Fibroblast of the aortic adventitia (primary cell): ENCODE measurements around the gene SHC4. TPM values are rescaled to one million over a fixed set of nuclear protein-coding genes. Genes with fewer than 3 reads are reported as not detected.
"Not testable (repeated sequence)": the region's sequence is repeated elsewhere in the genome, so short reads cannot be mapped to it uniquely, and the experiment has no call there.

Source experiments
- DNase-seq: peaks from one replicate; pipeline ENCODE4 v3.0.0-alpha.2; 2010; ENCODE audit warnings: low read depth
- H3K4me3 ChIP-seq: 2 replicates; pipeline ENCODE4 v1.5.1; 2011; ENCODE audit warnings: low read depth, mild to moderate bottlenecking, control low read depth, low read length, moderate library complexity
- total RNA-seq: library from RNA; depleted of rRNA; stranded (reverse); fragments of >200 nt; gene quantifications from 2 replicates; pipeline ENCODE4 v1.2.3, GENCODE V29; 2012; ENCODE audit warnings: low replicate concordance
- TF ChIP-seq, protein P1 (sequence below): IDR thresholded peaks from 2 replicates; pipeline ENCODE4 v1.5.1; 2011; ENCODE audit warnings: mild to moderate bottlenecking, low read length, control low read depth, inconsistent platforms; ENCODE audit not compliant: insufficient read depth

The SHC4 gene
- total RNA-seq, 1 donor, result 2.2 TPM

GRCh38 chr15:48859426-48859825 lies 104.3 kb downstream of the SHC4 start:
- no peak overlapping the region for H3K4me3 ChIP-seq
- no peak for DNase-seq
- TF ChIP-seq, protein P1, sequence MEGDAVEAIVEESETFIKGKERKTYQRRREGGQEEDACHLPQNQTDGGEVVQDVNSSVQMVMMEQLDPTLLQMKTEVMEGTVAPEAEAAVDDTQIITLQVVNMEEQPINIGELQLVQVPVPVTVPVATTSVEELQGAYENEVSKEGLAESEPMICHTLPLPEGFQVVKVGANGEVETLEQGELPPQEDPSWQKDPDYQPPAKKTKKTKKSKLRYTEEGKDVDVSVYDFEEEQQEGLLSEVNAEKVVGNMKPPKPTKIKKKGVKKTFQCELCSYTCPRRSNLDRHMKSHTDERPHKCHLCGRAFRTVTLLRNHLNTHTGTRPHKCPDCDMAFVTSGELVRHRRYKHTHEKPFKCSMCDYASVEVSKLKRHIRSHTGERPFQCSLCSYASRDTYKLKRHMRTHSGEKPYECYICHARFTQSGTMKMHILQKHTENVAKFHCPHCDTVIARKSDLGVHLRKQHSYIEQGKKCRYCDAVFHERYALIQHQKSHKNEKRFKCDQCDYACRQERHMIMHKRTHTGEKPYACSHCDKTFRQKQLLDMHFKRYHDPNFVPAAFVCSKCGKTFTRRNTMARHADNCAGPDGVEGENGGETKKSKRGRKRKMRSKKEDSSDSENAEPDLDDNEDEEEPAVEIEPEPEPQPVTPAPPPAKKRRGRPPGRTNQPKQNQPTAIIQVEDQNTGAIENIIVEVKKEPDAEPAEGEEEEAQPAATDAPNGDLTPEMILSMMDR, result no peak

GRCh38 chr15:48858401-48858800 lies 105.3 kb downstream of the SHC4 start:
- TF ChIP-seq, protein P1, result no peak
- no peak overlapping the region for H3K4me3 ChIP-seq
- DNase-seq, result peak; percentile 35

GRCh38 chr15:48856942-48857341 lies 106.8 kb downstream of the SHC4 start:
- DNase-seq, result peak; percentile 47
- TF ChIP-seq, protein P1, result no peak
- no peak overlapping the region for H3K4me3 ChIP-seq

DNA sequence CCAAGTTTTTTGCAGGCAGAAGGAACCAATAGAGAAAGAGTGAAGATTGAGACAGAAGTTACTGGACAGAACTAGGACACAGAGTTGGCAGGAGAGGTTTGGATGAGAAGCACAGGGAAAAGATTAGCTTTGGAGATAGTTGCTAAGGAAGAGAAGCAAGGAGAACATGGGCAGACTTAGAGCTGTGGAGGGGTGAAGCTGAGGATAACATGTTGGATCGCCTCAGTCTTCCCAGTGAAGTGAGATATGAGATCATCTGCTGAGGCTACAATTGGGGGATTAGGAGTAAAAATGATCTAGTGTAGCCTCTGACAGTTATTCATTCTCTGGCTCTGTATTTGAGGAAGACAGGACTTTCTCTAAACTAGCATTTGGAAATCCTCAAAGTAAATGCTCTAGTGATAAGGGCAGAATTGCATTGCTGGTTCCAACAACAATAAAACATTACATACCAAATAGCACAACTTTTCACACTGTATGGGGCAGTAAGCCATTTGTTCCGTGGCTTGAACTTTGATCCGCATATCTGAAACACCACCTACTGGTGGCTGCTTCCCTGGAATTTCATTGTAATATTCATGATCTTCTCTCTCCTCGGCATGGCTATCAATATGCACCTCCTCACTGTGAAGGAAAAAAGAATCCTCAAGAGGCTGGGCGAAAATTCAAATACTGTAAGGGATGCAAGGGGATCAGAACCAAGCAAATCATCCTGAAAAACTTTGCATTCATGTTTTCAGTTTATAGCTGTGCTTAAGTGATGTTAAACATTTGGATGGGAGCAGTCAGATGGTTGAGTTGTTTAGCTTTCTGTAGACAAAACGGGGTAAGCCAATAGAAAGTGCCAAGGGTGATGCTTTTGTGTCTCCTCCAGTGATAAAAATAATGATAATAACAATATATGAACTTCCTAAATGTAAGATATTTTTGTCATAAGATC lies 107.9 kb downstream of the SHC4 start:
- TF ChIP-seq, protein P1, result peak; percentile 64
- DNase-seq, result peak; percentile 95
- H3K4me3 ChIP-seq, result no peak overlapping the region

DNA sequence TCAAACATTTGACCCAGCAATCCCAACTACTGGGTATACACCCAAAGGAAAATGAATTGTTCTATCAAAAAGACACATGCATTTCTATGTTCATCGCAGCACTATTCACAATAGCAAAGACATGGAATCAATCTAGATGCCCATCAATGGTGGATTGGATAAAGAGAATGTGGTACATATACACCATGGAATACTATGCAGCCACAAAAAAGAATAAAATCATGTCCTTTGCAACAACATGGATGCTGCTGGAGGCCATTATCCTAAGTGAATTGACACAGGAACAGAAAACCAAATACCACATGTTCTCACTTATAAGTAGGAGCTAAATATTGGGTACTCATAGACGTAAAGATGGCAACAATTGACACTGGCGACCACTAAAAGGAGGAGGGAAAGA lies 109.3 kb downstream of the SHC4 start:
- not testable (repeated sequence) for H3K4me3 ChIP-seq

DNA sequence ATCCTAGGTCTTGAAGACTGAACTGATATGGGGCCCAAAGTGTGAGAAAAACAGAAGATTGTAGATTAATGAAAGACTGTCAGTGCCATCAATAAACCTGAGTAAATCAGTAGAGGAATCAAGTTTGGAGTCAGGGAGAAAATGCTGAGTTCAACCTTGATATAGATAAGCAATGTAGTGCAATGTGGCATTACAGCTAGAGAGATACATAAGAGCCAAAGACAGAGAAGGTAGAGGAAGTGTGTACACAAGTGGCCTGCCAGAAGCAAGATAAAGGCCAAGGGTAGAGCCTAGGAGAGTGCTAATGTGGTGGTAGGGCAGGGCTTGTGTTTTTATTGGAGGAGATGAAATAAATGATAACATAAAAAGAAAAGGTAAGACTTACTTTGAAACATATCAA lies 111.8 kb downstream of the SHC4 start:
- TF ChIP-seq, protein P1, result no peak
- no peak overlapping the region for H3K4me3 ChIP-seq
- DNase-seq, result no peak

More for the DNA sequence above, 109.3 kb downstream of the SHC4 start:
- not testable (repeated sequence) for DNase-seq

- no peak overlapping the region for H3K4me3 ChIP-seq
- no peak for DNase-seq
- TF ChIP-seq, protein P1, result no peak
Measured at GRCh38 chr15:48850648-48851047, 113.1 kb downstream of the SHC4 start.
